ENCODE data around the gene NFE2L3.

GRCh38 chr7:26201247-26202018, 49.4 kb downstream of the NFE2L3 start, which contains the start of gene CBX3:
- TF ChIP-seq CREB5 (CRISPR knock-in tag; IDR thresholded peaks at IDR 0.05; ENCODE audit: low read depth) (no peak), ZNF8 (CRISPR knock-in tag; IDR thresholded peaks at IDR 0.05) (no peak), ZFP30 (CRISPR knock-in tag; IDR thresholded peaks at IDR 0.05) (no peak), TCF4 (CRISPR knock-in tag; IDR thresholded peaks at IDR 0.05; ENCODE audit: borderline replicate concordance) (no peak), SNAI2 (CRISPR knock-in tag; IDR thresholded peaks at IDR 0.05) (no peak), ARNTL (CRISPR knock-in tag; IDR thresholded peaks at IDR 0.05; ENCODE audit: borderline replicate concordance, low read depth) (no peak), TOX (CRISPR knock-in tag; IDR thresholded peaks at IDR 0.05; ENCODE audit: borderline replicate concordance) (no peak), BACH2 (CRISPR knock-in tag; IDR thresholded peaks at IDR 0.05; ENCODE audit: borderline replicate concordance) (no peak), PATZ1 (CRISPR knock-in tag; IDR thresholded peaks at IDR 0.05; ENCODE audit: borderline replicate concordance) (0 out of 2 replicates have a peak, but pooled peaks have one; percentile 47), ZFP3 (CRISPR knock-in tag; IDR thresholded peaks at IDR 0.05) (0 out of 2 replicates have a peak, but pooled peaks have one; percentile 20), ZNF565 (CRISPR knock-in tag; conservative IDR thresholded peaks at IDR 0.05; ENCODE audit: low read depth) (no peak)

All from SK-N-SH treated with all-trans-retinoic acid at 6 μM for 48 hours (cell line).